Mucosa of rectum (tissue), 2 donors: ENCODE data around the gene S1PR5.
"Not testable (repeated sequence)": the region's sequence is repeated elsewhere in the genome, so short reads cannot be mapped to it uniquely, and the experiment has no call there.

Experiments
- H3K27ac ChIP-seq, 2 donors: one replicate each; pipeline ENCODE4 v1.7.0; 2013; ENCODE audit warnings: inconsistent platforms in 2 of 2, low read depth in 2 of 2, low read length in 2 of 2
- H3K27me3 ChIP-seq, 2 donors: one replicate each; pipeline ENCODE4 v1.7.0; 2013; ENCODE audit warnings: low read length in 2 of 2; ENCODE audit not compliant: control insufficient read depth in 2 of 2, insufficient read depth in 2 of 2
- H3K36me3 ChIP-seq, 2 donors: one replicate each; pipeline ENCODE4 v1.7.0; 2013; ENCODE audit warnings: low read length in 2 of 2; ENCODE audit not compliant: control insufficient read depth in 2 of 2, insufficient read depth in 2 of 2
- H3K4me1 ChIP-seq, 2 donors: one replicate each; pipeline ENCODE4 v1.7.0; 2013; ENCODE audit warnings: low read length in 2 of 2, mild to moderate bottlenecking in 1 of 2; ENCODE audit not compliant: control insufficient read depth in 2 of 2, insufficient read depth in 2 of 2
- H3K4me3 ChIP-seq, 2 donors: one replicate each; pipeline ENCODE4 v1.7.0; 2013; ENCODE audit warnings: low read length in 2 of 2
- H3K9ac ChIP-seq, 2 donors: one replicate each; pipeline ENCODE4 v1.7.0; 2013; ENCODE audit warnings: low read length in 2 of 2, low read depth in 1 of 2, mild to moderate bottlenecking in 1 of 2
- H3K9me3 ChIP-seq, 2 donors: one replicate each; pipeline ENCODE4 v1.7.0; 2013; ENCODE audit warnings: low read length in 2 of 2; ENCODE audit not compliant: control insufficient read depth in 2 of 2
- donor health status: healthy.
- donor health status: Normal muscosa, but diverticular disease.

The S1PR5 gene

GRCh38 chr19:10533646-10534386 lies 16.6 kb upstream of the S1PR5 start:
- H3K4me3 ChIP-seq: no peak overlapping the region
- H3K27me3 ChIP-seq: peaks cover 3% of the 10 kb centered on the region in 2 donors
- no peaks in the 10 kb centered on the region for H3K4me1 ChIP-seq
- H3K9me3 ChIP-seq: no peaks in the 10 kb centered on the region
- H3K9ac ChIP-seq: no peak overlapping the region
- H3K27ac ChIP-seq: no peak overlapping the region
- H3K36me3 ChIP-seq: no peaks in the 10 kb centered on the region

GRCh38 chr19:10532457-10532856 lies 15.2 kb upstream of the S1PR5 start:
- H3K9me3 ChIP-seq: no peaks in the 10 kb centered on the region

GRCh38 chr19:10526887-10527286 lies 9.6 kb upstream of the S1PR5 start:
- H3K9ac ChIP-seq, H3K9me3 ChIP-seq, H3K27ac ChIP-seq, H3K4me3 ChIP-seq, H3K36me3 ChIP-seq, H3K4me1 ChIP-seq, H3K27me3 ChIP-seq: not testable (repeated sequence)

More at GRCh38 chr19:10532457-10532856, 15.2 kb upstream of the S1PR5 start:
- Histone ChIP-seq H3K4me1 (no peaks in the 10 kb centered on the region), H3K27me3 (peaks cover 0 to 2% of the 10 kb centered on the region in 2 donors), H3K9ac (no peak overlapping the region), H3K4me3 (no peak overlapping the region), H3K27ac (no peak overlapping the region), H3K36me3 (no peaks in the 10 kb centered on the region)

GRCh38 chr19:10525636-10526035 lies 8.4 kb upstream of the S1PR5 start:
- no peak overlapping the region for H3K4me3 ChIP-seq
- H3K36me3 ChIP-seq: no peaks in the 10 kb centered on the region
- H3K4me1 ChIP-seq: no peaks in the 10 kb centered on the region
- no peak overlapping the region for H3K27ac ChIP-seq
- H3K9ac ChIP-seq: no peak overlapping the region
- H3K9me3 ChIP-seq: no peaks in the 10 kb centered on the region
- H3K27me3 ChIP-seq: no peaks in the 10 kb centered on the region

- Histone ChIP-seq H3K27me3 (peaks cover 13 to 16% of the 10 kb centered on the region in 2 donors), H3K4me1 (peaks cover 2 to 3% of the 10 kb centered on the region in 2 donors), H3K9me3 (no peaks in the 10 kb centered on the region), H3K4me3 (no peak overlapping the region), H3K9ac (no peak overlapping the region), H3K27ac (no peak overlapping the region), H3K36me3 (no peaks in the 10 kb centered on the region)
Measured at GRCh38 chr19:10523135-10523636, 5.9 kb upstream of the S1PR5 start.

GRCh38 chr19:10521461-10522171 lies 4.4 kb upstream of the S1PR5 start:
- H3K27ac ChIP-seq: no peak overlapping the region
- H3K27me3 ChIP-seq: peaks cover 27 to 29% of the 10 kb centered on the region in 2 donors
- H3K36me3 ChIP-seq: no peaks in the 10 kb centered on the region
- no peak overlapping the region for H3K9ac ChIP-seq
- no peaks in the 10 kb centered on the region for H3K9me3 ChIP-seq
- H3K4me1 ChIP-seq: peaks cover 5 to 8% of the 10 kb centered on the region in 2 donors
- no peak overlapping the region for H3K4me3 ChIP-seq

GRCh38 chr19:10520652-10521318 lies 3.5 kb upstream of the S1PR5 start:
- peaks cover 5 to 8% of the 10 kb centered on the region in 2 donors for H3K4me1 ChIP-seq
- no peak overlapping the region for H3K9ac ChIP-seq
- no peak overlapping the region for H3K4me3 ChIP-seq
- H3K27ac ChIP-seq: no peak overlapping the region
- H3K9me3 ChIP-seq: no peaks in the 10 kb centered on the region
- H3K27me3 ChIP-seq: peaks cover 32 to 35% of the 10 kb centered on the region in 2 donors
- no peaks in the 10 kb centered on the region for H3K36me3 ChIP-seq

- no peaks in the 10 kb centered on the region for H3K9me3 ChIP-seq
- no peak overlapping the region for H3K27ac ChIP-seq
- peaks cover 5 to 8% of the 10 kb centered on the region in 2 donors for H3K4me1 ChIP-seq
- no peak overlapping the region for H3K4me3 ChIP-seq
- H3K36me3 ChIP-seq: no peaks in the 10 kb centered on the region
- H3K9ac ChIP-seq: no peak overlapping the region
- peaks cover 44 to 45% of the 10 kb centered on the region in 2 donors for H3K27me3 ChIP-seq
Measured at GRCh38 chr19:10519421-10519820, 2.2 kb upstream of the S1PR5 start.

- no peaks in the 10 kb centered on the region for H3K36me3 ChIP-seq
- no peak overlapping the region for H3K27ac ChIP-seq
- no peaks in the 10 kb centered on the region for H3K9me3 ChIP-seq
- no peak overlapping the region for H3K9ac ChIP-seq
- peaks cover 5 to 8% of the 10 kb centered on the region in 2 donors for H3K4me1 ChIP-seq
- H3K4me3 ChIP-seq: no peak overlapping the region
- H3K27me3 ChIP-seq: peaks cover 51% of the 10 kb centered on the region in 2 donors
Measured at GRCh38 chr19:10518444-10519361, 1.5 kb upstream of the S1PR5 start.
